Measurements from ENCODE around the gene ATN1.

Gene ATN1

DNA sequence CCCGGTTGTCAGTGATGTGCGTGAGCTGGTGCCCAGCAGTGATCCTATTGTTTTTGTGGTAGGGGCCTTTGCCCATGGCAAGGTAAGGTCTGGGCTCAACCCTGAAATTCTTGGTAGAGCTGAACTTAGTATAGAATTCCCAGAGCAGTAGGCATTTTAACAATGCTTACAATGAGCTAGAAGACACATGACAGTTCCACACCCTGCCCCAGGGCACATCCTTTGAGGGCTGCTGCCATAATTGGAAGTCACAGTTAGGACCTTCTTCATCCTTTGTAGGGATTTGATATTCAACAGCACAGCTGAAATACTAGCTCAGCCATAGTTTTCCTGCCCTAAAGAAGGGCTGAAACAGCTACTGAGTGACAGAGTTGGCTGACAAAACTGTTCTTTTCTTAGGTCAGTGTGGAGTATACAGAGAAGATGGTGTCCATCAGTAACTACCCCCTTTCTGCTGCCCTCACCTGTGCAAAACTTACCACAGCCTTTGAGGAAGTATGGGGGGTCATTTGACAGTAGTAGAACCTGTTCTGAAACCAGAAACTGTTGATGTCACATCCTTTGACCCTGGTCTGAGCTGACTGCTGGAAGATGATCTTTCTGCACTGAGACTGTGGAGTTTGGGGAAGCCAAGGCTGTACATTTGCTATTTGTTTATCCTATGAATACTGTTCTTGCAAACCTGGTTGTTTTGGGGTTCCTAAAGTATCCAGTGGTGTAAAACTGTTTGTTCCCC is 47.7 kb downstream of the ATN1 start:
- DNase-seq (ENCODE audit: low read depth): no peak

GRCh38 chr12:6977653-6978052 is 49.9 kb downstream of the ATN1 start:
- DNase-seq (ENCODE audit: low read depth): no peak

DNA sequence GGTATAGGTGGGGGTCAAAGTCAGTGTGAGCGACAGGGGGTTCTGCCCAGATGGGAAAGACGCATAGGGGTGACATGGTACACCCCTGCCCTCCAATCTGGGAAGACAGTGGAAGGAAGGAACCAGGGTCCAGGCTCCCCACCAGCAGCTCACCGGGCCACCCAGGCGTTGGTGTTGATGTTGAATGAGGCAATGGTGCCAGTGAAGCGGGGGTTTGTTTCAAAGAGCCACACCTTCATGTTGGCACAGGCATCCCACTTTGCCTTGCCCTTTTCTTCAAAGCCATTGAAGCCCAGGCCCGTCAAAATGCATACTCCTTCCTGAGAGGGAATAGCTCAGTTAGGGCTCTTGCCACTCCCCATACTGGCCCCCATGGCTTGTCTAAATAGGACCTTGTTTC is 50.4 kb downstream of the ATN1 start:
- no peak for DNase-seq (ENCODE audit: low read depth)

DNA sequence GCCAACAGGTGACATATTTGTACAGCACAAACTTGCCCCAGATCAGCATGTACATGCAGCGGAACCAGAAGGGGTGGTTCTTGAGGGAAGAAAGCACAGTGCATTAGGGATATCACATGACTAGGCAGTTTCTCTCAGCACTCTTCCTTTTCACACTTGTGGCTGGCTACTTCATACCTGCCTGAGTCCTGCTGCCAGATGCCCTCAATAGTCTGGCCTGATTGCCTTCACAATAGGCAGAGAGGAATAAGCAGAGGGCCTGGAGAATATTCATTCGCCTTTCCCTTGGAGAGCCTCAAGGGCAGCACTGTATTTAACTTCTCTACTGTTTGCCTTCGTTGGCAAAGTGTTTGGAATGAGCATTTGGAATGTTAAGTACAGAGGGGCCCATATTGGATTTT is 50.9 kb downstream of the ATN1 start:
- DNase-seq (ENCODE audit: low read depth): no peak

- DNase-seq (ENCODE audit: low read depth): no peak
These were observed 51.3 kb downstream of the ATN1 start for GRCh38 chr12:6979021-6979420.

DNA sequence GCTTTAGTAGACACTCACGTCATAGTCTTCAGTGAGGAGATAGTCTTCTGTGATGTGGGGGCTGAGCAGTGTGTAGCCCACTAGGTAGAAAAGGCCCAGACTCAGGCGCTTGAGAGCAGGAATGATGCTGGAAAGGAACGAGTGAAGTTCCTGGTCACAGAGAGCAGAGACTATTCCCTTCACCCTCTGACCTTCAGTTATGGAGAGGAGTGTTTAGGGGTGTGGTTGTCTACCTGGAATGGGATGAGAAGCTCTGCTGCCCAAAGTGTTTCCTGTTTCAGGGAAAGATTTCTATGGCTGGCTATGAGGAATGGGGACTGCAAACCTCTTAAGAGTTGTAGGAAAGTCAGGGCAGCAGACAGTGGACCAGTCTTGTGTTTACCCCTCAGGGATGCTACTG is 51.7 kb downstream of the ATN1 start:
- no peak for DNase-seq (ENCODE audit: low read depth)

GRCh38 chr12:6980075-6980474 is 52.3 kb downstream of the ATN1 start:
- DNase-seq (ENCODE audit: low read depth): no peak

DNA sequence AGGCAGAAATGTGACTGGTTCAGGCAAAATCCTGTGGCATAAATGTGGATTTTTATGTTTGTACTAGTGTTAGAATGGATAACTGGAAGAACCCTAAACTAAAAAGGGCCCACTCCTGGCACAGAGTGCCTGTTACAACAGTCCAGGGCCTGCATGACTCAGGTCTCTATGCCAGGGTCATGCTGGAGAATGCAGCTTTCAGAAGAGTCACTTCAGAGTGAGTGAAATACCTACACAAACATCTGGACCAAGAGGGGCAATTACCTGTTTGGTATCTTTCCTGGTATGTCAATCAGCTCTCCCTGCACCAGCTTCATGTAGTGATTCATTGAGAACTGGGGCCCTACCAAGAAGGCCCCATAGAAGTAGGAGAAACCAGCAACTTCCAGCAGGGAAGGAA is 53.0 kb downstream of the ATN1 start:
- DNase-seq (ENCODE audit: low read depth): no peak

DNA sequence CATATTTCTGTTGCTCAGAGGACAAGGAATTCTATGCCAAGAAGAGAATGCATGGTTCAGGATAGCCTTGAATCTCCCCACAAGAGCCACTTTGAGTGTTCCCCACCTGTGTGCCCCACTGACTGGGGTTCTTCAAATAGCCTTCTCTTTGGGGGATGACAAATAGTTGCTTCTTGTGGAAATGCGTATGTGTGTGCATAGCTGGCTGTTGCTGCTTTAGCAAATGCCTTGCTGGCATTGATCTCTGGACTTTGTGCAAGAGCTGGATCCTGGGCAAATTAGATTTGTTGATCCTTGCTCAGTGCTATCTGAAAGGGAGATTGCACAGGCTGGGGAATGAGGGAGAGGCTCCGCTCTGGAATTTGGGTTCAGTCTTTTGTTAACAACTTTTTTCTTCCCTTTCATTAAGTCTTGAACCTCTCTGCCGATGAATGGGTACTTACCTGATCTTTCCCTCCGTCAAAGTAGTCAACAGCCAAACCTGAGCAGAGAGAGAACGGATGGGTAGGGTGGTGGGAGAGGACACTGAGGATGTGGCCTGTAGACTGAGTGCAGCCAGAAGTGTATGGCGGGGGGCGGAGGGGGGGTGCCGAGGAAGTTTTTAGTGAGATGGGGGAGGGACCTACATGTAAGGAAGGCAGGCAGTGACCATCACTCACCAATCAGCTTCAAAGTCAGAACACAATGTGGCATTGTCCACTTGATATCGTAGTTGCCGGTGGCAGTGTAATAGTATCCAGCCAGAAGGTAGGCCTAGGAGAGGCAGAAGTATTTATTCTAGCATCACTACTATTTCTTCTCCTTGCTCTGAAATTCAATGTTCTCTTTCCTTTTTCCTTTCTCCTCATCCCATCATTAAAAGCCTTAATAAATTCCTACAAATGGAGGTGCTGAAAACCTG is 53.6 kb downstream of the ATN1 start:
- DNase-seq (ENCODE audit: low read depth): no peak

GRCh38 chr12:6982532-6982931 is 54.8 kb downstream of the ATN1 start:
- no peak for DNase-seq (ENCODE audit: low read depth)

- no peak for DNase-seq (ENCODE audit: low read depth)
These were observed 60.3 kb downstream of the ATN1 start for GRCh38 chr12:6987956-6988553.

Data from stimulated activated CD8-positive, alpha-beta memory T cell treated with anti-CD3 and anti-CD28 coated beads, Interleukin-12 subunit alpha, Interleukin-12 subunit beta, amount 100 ng/mL, for 4 hours (primary cell).